ENCODE results near the gene AP3B1.

DNA sequence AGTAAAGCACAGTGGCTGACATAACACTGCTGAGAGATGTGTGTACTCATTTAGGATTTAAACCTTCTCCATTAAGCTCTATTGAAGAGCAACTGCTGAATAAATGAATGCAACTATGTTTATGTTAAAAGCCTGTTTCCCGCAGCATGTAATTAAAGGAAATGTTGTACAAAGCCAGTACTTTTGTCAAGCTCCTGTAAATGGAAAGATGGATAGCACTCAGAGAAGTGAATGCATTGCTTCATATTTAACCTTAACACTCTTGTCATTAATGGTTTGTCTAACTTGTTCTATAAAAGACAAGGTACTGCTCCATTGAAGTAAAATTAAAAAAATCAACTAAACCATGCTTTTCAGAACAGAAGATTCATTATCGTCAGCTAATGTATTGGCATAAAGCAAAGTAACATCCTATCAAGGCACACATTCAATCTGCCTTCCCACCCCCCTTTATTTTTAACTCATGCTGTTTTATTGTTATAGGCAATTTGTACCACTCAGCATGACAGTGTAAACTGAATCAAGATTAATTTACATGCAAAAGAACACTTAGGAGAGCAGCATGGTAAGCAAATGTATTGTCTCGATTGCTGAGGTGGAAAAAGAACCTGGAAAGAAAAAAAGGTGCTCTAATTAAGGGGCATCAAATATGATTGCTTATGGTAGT lies 277.5 kb downstream of the AP3B1 start:
- no peak for TF ChIP-seq POLR2A (IDR thresholded peaks at IDR 0.05)
- TF ChIP-seq, protein P1, sequence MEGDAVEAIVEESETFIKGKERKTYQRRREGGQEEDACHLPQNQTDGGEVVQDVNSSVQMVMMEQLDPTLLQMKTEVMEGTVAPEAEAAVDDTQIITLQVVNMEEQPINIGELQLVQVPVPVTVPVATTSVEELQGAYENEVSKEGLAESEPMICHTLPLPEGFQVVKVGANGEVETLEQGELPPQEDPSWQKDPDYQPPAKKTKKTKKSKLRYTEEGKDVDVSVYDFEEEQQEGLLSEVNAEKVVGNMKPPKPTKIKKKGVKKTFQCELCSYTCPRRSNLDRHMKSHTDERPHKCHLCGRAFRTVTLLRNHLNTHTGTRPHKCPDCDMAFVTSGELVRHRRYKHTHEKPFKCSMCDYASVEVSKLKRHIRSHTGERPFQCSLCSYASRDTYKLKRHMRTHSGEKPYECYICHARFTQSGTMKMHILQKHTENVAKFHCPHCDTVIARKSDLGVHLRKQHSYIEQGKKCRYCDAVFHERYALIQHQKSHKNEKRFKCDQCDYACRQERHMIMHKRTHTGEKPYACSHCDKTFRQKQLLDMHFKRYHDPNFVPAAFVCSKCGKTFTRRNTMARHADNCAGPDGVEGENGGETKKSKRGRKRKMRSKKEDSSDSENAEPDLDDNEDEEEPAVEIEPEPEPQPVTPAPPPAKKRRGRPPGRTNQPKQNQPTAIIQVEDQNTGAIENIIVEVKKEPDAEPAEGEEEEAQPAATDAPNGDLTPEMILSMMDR (IDR thresholded peaks at IDR 0.05): no peak

Data from Peyer's patch (tissue), 4 donors.